K562 (cell line): Measurements from ENCODE around the gene SLC5A11. TPM values are rescaled to one million over a fixed set of nuclear protein-coding genes. Genes with fewer than 3 reads are reported as not detected.

Experiments used
- ATAC-seq: fragments of 200-7000 bp; cut with Tn5 transposase; 3 replicates; pipeline ENCODE4 v1.9.1; 2020; ENCODE audit warnings: moderate library complexity
- BruUV-seq: library from RNA; stranded (reverse); fragments of 400-500 nt; replicated peaks from 2 replicates; lab custom pipeline; 2021; lab: Mats Ljungman, UMichigan
- CTCF ChIA-PET: fragments of 300-600 bp; formaldehyde crosslinking; extraction: SDS; loops from one replicate; lab custom pipeline; 2021; ENCODE audit warnings: low intra/inter-chr PET ratio; lab: Yijun Ruan, JAX
- POLR2A ChIA-PET: fragments of 300-600, 350-650 bp; sonication (Branson Sonifier 250); formaldehyde crosslinking; extraction: SDS; loops from one replicate; lab custom pipeline; 2021; ENCODE audit warnings: antibody characterized with exemption, inconsistent platforms; lab: Yijun Ruan, JAX
- DNase-seq, 4 experiments: peaks; one replicate each; pipeline versions ENCODE4 v3.0.0 to v3.0.0-alpha.2; 2011 to 2018; ENCODE audit warnings: low spot score in 3 of 4, mixed read lengths in 3 of 4; ENCODE audit errors: extremely low read depth in 1 of 4
- FAIRE-seq: peaks from 2 replicates; lab custom pipeline; 2011; peaks lifted over from hg19 to GRCh38; lab: Jason Lieb, UNC
- H2AFZ ChIP-seq: 2 replicates; pipeline ENCODE4 v1.6.0; 2011; ENCODE audit warnings: low read depth, low read length, control low read depth, inconsistent platforms
- H3K27ac ChIP-seq: fragments of 200-600 bp; 3 replicates; pipeline ENCODE4 v1.8.0; 2011; ENCODE audit warnings: low read depth, mild to moderate bottlenecking, control low read depth, inconsistent platforms, low read length, moderate library complexity, mixed read lengths; ENCODE audit errors: extremely low read depth
- H3K27me3 ChIP-seq, 2 experiments: fragments of 300-600 bp in 1 of 2; 2 replicates in 1 of 2; 3 replicates in 1 of 2; pipeline versions ENCODE4 v1.6.0 to v1.8.0; 2011; ENCODE audit warnings: inconsistent platforms in 2 of 2, low read length in 2 of 2, mild to moderate bottlenecking in 1 of 2, mixed read lengths in 1 of 2, moderate library complexity in 1 of 2; ENCODE audit not compliant: control insufficient read depth in 2 of 2, insufficient read depth in 2 of 2
- H3K36me3 ChIP-seq: fragments of 300-600 bp; 3 replicates; pipeline ENCODE4 v1.8.0; 2011; ENCODE audit warnings: mild to moderate bottlenecking, low read length, inconsistent platforms; ENCODE audit not compliant: control insufficient read depth, insufficient read depth
- H3K4me1 ChIP-seq, 2 experiments: fragments of 200-600 bp in 1 of 2; replicated peaks in 1 of 2; 2 replicates in 1 of 2; 3 replicates in 1 of 2; pipeline versions ENCODE4 v1.5.1 to v1.8.0; 2011; ENCODE audit warnings: inconsistent platforms in 2 of 2, low read length in 2 of 2, mild to moderate bottlenecking in 1 of 2, mixed read lengths in 1 of 2, moderate library complexity in 1 of 2; ENCODE audit not compliant: control insufficient read depth in 2 of 2, insufficient read depth in 2 of 2
- H3K4me2 ChIP-seq: 2 replicates; pipeline ENCODE4 v1.6.1; 2011; ENCODE audit warnings: low read length, control low read depth, inconsistent platforms, mixed read lengths; ENCODE audit not compliant: insufficient read depth
- H3K4me3 ChIP-seq: fragments of 200-600 bp; sonication (generic), shearing (Covaris generic); 2 replicates; pipeline ENCODE4 v1.5.1; 2016; ENCODE audit warnings: control low read depth, inconsistent platforms
- H3K79me2 ChIP-seq: fragments of 200-600 bp; 3 replicates; pipeline ENCODE4 v1.8.0; 2011; ENCODE audit warnings: low read length, inconsistent platforms; ENCODE audit not compliant: control insufficient read depth, insufficient read depth
- H3K9ac ChIP-seq, 2 experiments: 2 replicates each; pipeline versions ENCODE4 v1.6.0 to v1.6.1; 2011; ENCODE audit warnings: low read depth in 2 of 2, low read length in 2 of 2, control low read depth in 1 of 2, inconsistent platforms in 1 of 2, mild to moderate bottlenecking in 1 of 2, mixed read lengths in 1 of 2; ENCODE audit not compliant: insufficient read depth in 1 of 2
- H3K9me1 ChIP-seq: one replicate; pipeline ENCODE4 v1.6.0; 2011; ENCODE audit warnings: inconsistent platforms, mild to moderate bottlenecking, low read length, moderate library complexity; ENCODE audit not compliant: control insufficient read depth, insufficient read depth
- H3K9me3 ChIP-seq: replicated peaks from 2 replicates; pipeline ENCODE4 v1.5.1; 2011; ENCODE audit warnings: low read depth, low read length, inconsistent platforms; ENCODE audit not compliant: control insufficient read depth, insufficient read depth
- H4K20me1 ChIP-seq: replicated peaks from 2 replicates; pipeline ENCODE4 v1.6.1; 2011; ENCODE audit warnings: low read length, inconsistent platforms, mixed read lengths; ENCODE audit not compliant: control insufficient read depth, insufficient read depth
- C11orf30 ChIP-seq: fragments of 450-650 bp; IDR thresholded peaks from 2 replicates; pipeline ENCODE4 v1.6.1; 2016; ENCODE audit warnings: low read depth, mild to moderate bottlenecking
- PHF20 ChIP-seq: fragments of 450-650 bp; IDR thresholded peaks from 2 replicates; pipeline ENCODE4 v1.6.1; 2018; ENCODE audit not compliant: partially characterized antibody
- SMAD3 ChIP-seq: fragments of 450-650 bp; formaldehyde crosslinking; conservative IDR thresholded peaks from 2 replicates; pipeline ENCODE4 v1.4.0; 2020; ENCODE audit warnings: mild to moderate bottlenecking
- SP2 ChIP-seq: IDR thresholded peaks from 2 replicates; pipeline ENCODE4 v1.6.1; 2011; ENCODE audit warnings: mild to moderate bottlenecking, low read depth, low read length, moderate library complexity; ENCODE audit not compliant: poor library complexity, severe bottlenecking; ENCODE audit errors: extremely low read depth
- TAL1 ChIP-seq: fragments of 450-650 bp; IDR thresholded peaks from 2 replicates; pipeline ENCODE4 v1.6.1; 2016; ENCODE audit warnings: mild to moderate bottlenecking
- WGBS: fragments of 100-300 bp; shearing (Covaris generic); methylation state at CpG from one replicate; pipeline ENCODE4 v1.1.6; 2016; ENCODE audit warnings: low coverage, mixed read lengths; ENCODE audit not compliant: insufficient coverage; ENCODE audit errors: missing lambda C conversion rate; 5-methylcytosine and 5-hydroxymethylcytosine counted together
- in situ Hi-C: fragments of 300-500 bp; cut with MboI; formaldehyde crosslinking; loops from 4 replicates; pipeline ENCODE4 v1.15.0; 2018; ENCODE audit warnings: inconsistent platforms, mixed read lengths
- intact Hi-C: fragments of 100-400 bp; cut with micrococcal nuclease; formaldehyde crosslinking; loops from 2 replicates; pipeline ENCODE4 v1.14.2; 2022
- polyA plus RNA-seq, 8 experiments: library from polyadenylated mRNA; depleted of rRNA in 4 of 8; stranded (reverse) in 5 of 8; unstranded in 3 of 8; fragments of >200 nt; fragmentation: Nextera tagmentation in 2 of 8; fragmentation: Illumina TruSeq in 1 of 8; extraction: Ambion mirVana in 2 of 8; extraction: Trizol in 1 of 8; gene quantifications; 2 replicates each; pipeline versions ENCODE4 v1.2.1 to v1.2.3, GENCODE V29; 2011 to 2014; ENCODE audit warnings: inconsistent platforms in 1 of 8, missing spikeins in 1 of 8
- total RNA-seq, 7 experiments: library from RNA; depleted of rRNA in 6 of 7; stranded (reverse); fragments of >200 nt in 6 of 7; fragmentation: Illumina TruSeq in 2 of 7; extraction: Trizol in 2 of 7; gene quantifications; 2 replicates each; pipeline versions ENCODE4 v1.2.1 to v1.2.3, GENCODE V29; 2011 to 2021; ENCODE audit warnings: low replicate concordance in 1 of 7
- TF ChIP-seq, protein P1 (sequence below), 2 experiments: fragments of 450-650 bp; IDR thresholded peaks; 2 replicates each; pipeline ENCODE4 v1.6.1; 2018; ENCODE audit warnings: mild to moderate bottlenecking in 2 of 2, low read depth in 1 of 2; ENCODE audit not compliant: partially characterized antibody in 2 of 2

SLC5A11 gene
- total and polyA plus RNA-seq, 9 of the 15 experiments (the other 6 are each of a cell fraction or from before 2014, with no cell fraction given): 0.04 to 0.25 (median 0.11) TPM; not detected in 3

DNA sequence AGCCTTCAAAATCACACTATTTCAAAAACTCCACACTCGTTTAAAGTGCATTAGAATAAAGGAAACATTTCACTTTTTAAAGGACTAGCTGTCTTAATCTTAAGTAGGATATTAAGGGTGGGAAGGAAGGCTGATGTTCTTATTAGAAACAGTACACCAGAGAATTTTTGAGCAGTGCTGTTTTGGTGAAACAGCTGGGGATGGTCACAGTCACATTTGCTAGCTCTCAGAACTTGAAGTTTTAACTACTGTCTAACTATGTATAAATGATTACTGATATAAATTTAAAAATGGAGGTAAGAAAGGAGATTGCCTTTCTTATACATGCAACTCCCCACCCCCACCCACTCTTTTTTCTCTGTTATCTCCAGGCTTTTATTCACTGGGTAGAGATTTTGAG is 38.5 kb upstream of the SLC5A11 start:
- ChIA-PET POLR2A (interaction anchor here (0.6 kb wide), 1 partner anchor 19 kb away, joined by 3 read pairs; no protein-coding TSS in a partner anchor), CTCF (no interaction called here)
- DNase-seq (no peak), FAIRE-seq (no peak), ATAC-seq (no peak)
- H3K4me2 ChIP-seq: no peak overlapping the region
- H4K20me1 ChIP-seq: no peaks in the 10 kb centered on the region
- peaks cover 90% of the 10 kb centered on the region for H3K36me3 ChIP-seq
- no peaks in the 10 kb centered on the region for H3K4me1 ChIP-seq
- no peaks in the 10 kb centered on the region for H3K79me2 ChIP-seq
- H3K9ac ChIP-seq: no peak overlapping the region
- no peaks in the 10 kb centered on the region for H3K9me3 ChIP-seq
- no peak for TF ChIP-seq TAL1
- no peak overlapping the region for H3K27ac ChIP-seq
- H3K9me1 ChIP-seq: no peaks in the 10 kb centered on the region
- no TSS peak for BruUV-seq
- 78% methylated on average over 1 of the region's 1 CpG for WGBS
- H3K4me3 ChIP-seq: no peak overlapping the region
- in situ Hi-C loops (no loop called here), intact Hi-C loops (no loop called here)
- no peak overlapping the region for H2AFZ ChIP-seq
- H3K27me3 ChIP-seq: no peaks in the 10 kb centered on the region

DNA sequence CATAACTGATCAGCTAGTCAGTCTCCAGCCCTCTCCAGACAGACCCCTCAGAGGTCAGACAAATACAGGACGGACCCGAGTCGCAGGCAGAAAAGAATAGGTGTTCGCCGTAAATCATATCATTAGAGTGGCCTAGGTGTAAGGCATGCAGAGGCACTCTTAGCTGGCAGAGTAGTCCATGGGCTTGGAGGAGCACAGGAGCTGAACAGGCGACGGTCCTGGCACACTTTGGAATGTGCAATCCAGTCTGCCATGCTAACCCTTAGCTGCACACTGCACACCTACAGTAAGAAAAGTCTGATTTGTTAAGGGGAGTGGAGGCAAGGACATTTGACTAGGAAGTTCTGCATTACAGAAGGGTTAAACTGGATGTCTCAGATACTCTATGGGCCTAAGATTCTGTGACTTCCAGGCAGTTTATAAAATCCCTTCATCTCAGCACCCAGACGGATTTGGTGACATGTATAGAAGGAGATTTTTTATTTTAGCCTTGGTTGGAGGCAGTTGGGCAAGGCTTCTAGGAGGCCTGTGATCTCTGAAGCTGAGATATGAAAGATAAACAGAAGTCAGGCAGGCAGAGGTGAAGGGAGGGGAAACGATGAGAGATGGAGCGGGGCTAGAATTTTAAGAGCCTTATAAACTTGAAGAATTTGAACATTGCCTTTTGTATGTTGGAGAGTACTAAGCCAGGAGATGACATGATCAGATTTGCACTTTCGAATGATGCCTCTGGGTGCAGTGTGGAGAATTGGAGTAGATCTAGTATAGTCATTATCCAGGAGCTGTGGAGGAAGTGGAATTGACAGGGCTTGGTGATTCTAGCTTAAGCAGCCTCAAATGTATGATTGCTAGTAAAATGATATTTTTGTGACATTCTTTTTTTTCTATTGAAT is 34.6 kb upstream of the SLC5A11 start:
- no TSS peak for BruUV-seq

More for the DNA sequence above, 34.6 kb upstream of the SLC5A11 start:
- Histone ChIP-seq H3K9me3 (no peaks in the 10 kb centered on the region), H3K4me3 (no peak overlapping the region), H3K27ac (no peak overlapping the region), H2AFZ (no peak overlapping the region), H3K4me1 (no peaks in the 10 kb centered on the region), H3K9me1 (no peaks in the 10 kb centered on the region), H3K9ac (no peak overlapping the region), H3K27me3 (no peaks in the 10 kb centered on the region), H3K36me3 (peaks cover 91% of the 10 kb centered on the region), H3K4me2 (no peak overlapping the region), H4K20me1 (no peaks in the 10 kb centered on the region; the same call in 1 of the 2 replicates), H3K79me2 (no peaks in the 10 kb centered on the region)
- intact Hi-C loops: no loop called here
- WGBS: 81% methylated on average over 11 of the region's 11 CpGs
- ATAC-seq (no peak), DNase-seq (no peak), FAIRE-seq (no peak)
- in situ Hi-C loops: no loop called here
- ChIA-PET CTCF (no interaction called here), POLR2A (interaction anchor here (0.6 to 1.1 kb wide), 3 partner anchors 37 to 533 kb away, joined by 3 read pairs; no protein-coding TSS in a partner anchor)
- TF ChIP-seq C11orf30: no peak
- no peak for TF ChIP-seq SMAD3 (CRISPR knock-in tag)
- TF ChIP-seq SP2: no peak
- TF ChIP-seq PHF20: no peak
- TF ChIP-seq, protein P1, sequence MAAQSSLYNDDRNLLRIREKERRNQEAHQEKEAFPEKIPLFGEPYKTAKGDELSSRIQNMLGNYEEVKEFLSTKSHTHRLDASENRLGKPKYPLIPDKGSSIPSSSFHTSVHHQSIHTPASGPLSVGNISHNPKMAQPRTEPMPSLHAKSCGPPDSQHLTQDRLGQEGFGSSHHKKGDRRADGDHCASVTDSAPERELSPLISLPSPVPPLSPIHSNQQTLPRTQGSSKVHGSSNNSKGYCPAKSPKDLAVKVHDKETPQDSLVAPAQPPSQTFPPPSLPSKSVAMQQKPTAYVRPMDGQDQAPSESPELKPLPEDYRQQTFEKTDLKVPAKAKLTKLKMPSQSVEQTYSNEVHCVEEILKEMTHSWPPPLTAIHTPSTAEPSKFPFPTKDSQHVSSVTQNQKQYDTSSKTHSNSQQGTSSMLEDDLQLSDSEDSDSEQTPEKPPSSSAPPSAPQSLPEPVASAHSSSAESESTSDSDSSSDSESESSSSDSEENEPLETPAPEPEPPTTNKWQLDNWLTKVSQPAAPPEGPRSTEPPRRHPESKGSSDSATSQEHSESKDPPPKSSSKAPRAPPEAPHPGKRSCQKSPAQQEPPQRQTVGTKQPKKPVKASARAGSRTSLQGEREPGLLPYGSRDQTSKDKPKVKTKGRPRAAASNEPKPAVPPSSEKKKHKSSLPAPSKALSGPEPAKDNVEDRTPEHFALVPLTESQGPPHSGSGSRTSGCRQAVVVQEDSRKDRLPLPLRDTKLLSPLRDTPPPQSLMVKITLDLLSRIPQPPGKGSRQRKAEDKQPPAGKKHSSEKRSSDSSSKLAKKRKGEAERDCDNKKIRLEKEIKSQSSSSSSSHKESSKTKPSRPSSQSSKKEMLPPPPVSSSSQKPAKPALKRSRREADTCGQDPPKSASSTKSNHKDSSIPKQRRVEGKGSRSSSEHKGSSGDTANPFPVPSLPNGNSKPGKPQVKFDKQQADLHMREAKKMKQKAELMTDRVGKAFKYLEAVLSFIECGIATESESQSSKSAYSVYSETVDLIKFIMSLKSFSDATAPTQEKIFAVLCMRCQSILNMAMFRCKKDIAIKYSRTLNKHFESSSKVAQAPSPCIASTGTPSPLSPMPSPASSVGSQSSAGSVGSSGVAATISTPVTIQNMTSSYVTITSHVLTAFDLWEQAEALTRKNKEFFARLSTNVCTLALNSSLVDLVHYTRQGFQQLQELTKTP (IDR thresholded peaks at IDR 0.05; ENCODE audit: low read depth in 1 of 2, partially characterized antibody in 2 of 2): no peak
